HG03439 (cell line): Measurements from ENCODE around the gene ASTN2.

Source experiments
- ATAC-seq: cut with Tn5 transposase; IDR thresholded peaks from one replicate; pipeline ENCODE4 v1.9.1; 2021; ENCODE audit warnings: mild to moderate bottlenecking, moderate library complexity; ENCODE audit not compliant: unreplicated experiment

ASTN2 gene

GRCh38 chr9:117415358-117415914 is 579 bp upstream of the ASTN2 start:
- no peak for ATAC-seq

DNA sequence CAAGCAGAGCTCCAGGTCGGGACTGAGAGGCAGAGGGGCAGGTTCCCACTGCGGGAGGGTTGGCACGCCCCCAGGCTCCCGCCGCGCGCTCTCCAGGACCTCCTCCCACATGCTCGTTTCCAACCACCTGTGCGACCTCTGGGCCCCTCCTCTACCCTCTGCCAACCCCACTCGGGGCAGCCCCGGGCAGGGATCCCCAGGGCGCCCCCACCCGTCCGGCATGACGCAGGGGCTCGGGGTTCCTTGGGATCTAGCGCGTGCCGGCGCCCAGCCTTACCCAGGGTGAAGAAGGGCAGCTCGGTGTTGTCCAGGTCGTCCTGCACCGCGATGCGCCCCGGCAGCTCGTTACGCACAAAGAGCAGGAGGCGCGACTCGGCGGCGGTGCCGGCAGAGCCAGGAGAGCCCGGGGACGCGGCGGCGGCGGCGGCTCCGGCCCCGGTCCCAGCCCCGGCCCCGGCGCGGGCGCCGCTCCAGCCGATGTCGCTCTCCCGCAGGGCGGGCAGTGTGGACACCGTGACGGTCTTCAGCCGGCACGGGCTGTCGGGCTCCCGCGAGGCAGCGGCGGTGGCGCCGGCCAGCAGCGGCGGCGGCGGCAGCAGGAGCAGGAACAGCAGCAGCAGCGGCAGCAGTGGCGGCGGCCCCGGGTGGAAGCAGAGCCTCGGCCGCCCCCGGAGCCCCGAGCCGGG is 494 bp downstream of the ASTN2 start:
- no peak for ATAC-seq

GRCh38 chr9:117413346-117414219 is 1.3 kb downstream of the ASTN2 start:
- no peak for ATAC-seq

DNA sequence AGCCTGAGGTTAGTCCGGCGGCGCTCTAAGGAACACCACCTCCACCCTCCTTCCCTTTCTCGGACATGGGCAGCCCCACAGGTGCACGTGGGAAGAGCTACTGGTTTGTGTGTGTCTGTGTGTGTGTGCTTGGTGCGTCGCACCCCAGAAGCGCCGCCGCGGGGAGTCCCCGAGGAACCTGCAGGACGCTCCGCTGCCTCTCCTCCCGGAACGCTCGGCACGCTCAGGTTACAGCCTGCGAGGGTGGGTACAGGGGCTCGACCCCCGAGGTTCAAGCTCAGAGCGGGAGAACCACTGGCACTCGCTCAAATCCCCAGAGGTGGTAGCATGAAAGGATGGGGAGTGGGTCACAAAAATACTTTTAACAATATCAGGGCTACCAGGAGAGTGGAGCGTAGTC is 2.0 kb downstream of the ASTN2 start:
- ATAC-seq, result no peak

DNA sequence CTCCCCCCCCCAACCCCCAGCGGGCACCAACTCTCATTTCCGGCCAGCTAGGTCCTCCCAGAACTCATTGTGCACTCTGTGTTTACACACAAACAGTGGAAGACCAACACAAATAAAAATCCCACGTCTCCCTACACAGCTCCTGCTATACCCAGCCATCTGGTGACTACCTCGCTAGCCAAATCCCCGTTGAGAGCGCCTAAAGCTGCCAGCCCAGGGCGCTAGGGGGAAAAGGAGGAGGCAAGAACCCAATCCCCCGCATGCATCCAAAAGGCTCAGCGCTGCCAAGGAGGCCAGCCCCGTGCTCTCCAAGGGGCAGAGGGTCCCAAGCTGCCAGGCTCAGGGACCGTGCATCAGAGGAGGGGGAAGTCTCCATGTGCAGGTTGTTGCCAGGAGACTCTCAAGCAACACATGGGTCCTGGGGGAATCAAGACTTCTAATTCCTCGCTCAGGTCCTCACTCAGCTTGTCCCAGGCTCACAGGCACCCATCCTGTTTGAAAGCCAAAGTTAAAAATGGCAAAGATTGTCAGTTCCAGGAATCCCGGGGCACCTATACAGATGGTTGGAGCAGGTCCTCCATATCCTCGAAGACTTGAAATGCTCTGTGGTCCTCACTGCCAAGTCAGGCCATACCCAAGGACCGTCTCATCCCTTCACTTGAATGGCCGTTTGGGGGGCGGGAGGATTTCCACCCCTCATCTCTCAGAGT is 2.7 kb downstream of the ASTN2 start:
- ATAC-seq, result no peak

DNA sequence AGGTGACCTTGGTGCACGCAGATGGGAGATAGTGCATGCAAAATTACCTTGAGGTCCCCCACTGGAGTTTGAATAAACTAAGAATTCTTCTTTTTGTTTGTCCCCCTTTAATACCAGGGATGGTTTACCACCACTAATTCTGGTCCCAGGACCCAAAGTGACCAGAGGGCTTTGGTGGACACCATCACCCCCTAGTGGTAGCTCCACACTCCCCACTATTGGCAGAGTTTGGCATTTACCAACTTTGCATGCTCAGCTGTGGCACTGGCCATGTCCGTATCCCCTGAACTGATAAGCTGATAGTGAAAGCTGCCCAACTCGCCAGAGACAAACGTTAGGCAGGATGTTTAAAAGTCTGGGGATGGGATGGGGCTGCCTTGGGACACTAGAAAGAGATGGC is 3.3 kb downstream of the ASTN2 start:
- no peak for ATAC-seq

- ATAC-seq, result no peak
Measured at GRCh38 chr9:117409321-117409720, 5.5 kb downstream of the ASTN2 start.

GRCh38 chr9:117407436-117408022 is 7.3 kb downstream of the ASTN2 start:
- ATAC-seq, result no peak

DNA sequence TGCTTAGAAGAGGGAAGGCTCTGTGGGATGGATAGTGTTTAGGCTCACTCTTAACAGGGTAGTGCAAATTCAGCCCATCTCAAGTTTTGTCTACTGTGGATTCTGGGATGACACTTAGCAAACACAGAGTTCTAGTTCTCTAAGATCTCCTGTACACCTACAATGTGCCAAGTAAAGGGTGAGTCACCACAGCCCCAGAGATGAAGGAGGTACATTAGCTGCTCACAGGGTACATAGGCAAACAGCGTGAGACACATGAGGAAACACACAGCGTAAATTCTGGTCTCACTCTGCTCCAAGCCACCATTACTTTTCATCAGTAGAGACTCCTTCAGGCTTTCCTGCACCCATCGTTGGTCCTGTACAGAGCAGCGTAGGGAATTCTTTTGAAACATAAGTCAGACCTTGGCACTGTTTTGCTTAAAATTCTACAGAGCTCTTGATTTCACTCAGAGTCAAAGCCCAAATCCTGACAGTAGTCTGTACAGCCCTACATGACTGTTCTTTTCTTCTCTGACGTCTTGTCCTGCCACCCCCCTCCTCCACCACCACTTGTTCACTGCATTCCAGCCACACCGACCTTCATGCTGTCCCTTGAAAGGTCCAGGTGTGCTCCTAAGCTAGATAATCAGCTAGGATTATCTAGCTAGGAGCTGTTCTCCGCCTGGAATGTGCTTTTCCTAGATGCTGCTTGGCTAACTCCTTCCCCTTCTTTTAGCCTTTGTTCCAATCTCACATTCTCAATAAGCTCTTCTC is 8.7 kb downstream of the ASTN2 start:
- ATAC-seq, result no peak

- no peak for ATAC-seq
Measured at GRCh38 chr9:117403848-117404247, 11.0 kb downstream of the ASTN2 start.

DNA sequence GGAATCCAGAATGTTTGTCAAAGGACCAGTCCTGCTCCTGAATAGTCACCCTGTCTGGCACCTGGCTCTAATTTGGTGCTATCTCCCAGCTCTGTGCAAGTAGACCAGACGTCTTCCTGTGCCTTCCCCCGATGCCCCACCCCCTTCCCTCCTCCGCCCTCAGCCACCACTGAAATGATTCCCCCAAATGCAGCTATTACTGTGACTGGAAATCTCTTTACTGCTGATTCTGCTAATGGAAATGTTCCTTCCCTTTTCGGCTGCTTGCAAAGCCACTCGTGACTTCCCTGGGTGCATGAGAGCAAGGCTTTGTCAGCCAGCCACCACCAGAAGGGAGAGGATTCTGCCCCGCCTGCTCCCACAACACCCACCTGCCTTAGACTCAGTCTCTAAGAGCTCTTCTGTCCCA is 11.4 kb downstream of the ASTN2 start:
- ATAC-seq, result no peak

DNA sequence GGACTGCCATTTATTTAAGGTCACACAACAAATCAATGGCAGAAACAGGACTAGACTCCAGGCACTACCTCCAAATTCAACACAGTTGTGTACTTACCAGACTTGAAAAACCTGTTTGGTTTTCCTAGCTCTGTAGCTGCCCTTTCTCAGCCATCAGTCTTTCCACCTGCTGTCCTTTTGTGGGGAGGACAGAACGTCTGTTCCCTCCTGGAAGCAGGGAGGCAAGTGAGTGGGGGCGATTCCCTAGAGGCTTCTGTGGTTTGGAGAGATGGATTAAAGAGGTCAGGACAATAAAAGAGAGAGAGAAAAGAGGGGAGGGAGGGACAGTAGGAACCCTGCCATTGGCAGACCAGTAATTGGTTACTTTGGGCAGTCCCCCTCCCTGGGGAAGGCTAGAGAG is 14.7 kb downstream of the ASTN2 start:
- ATAC-seq, result no peak

DNA sequence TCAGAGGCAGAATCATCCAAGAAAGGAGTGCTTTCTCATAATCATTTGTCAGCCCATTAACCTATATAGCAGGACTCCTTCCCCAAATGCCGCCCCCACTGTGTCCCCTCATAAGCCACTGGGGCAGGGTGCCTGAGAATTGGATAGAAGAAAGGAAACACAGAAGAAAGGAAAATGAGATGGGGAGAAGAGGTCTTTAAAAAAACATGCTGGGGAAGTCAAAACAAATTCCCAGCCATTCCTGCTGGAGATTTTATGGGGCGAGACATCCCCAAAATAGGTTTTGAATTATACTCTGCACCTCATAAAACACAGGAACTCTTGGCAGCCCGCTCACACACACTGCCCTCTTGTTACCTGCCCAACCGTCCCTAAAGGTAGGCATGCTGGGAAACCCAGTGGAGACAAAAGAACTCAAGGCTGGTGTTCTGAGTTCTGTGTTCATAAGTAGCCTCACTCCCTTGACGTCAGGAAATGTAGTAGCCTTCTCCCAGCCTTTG is 19.7 kb downstream of the ASTN2 start:
- no peak for ATAC-seq

GRCh38 chr9:117394655-117395054 is 20.2 kb downstream of the ASTN2 start:
- no peak for ATAC-seq

DNA sequence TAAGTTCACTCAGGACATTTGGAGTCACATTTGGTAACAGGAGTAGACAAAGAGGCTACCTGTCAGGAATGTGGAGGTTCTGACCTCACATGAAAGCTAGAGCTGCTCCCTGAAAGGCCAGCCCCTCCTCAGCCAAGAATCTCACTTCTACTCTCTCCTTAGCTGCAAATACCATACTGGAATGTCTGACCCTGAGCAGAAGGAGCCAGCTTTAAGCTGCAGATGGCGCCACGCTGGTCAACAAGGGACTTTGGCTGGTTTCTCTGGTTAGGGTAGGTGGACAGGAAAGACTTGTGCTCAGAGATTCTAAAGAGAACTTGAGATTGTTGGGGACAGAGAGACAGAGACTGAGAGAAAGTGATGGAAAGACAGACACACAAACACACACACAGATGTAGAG is 21.9 kb downstream of the ASTN2 start:
- no peak for ATAC-seq

DNA sequence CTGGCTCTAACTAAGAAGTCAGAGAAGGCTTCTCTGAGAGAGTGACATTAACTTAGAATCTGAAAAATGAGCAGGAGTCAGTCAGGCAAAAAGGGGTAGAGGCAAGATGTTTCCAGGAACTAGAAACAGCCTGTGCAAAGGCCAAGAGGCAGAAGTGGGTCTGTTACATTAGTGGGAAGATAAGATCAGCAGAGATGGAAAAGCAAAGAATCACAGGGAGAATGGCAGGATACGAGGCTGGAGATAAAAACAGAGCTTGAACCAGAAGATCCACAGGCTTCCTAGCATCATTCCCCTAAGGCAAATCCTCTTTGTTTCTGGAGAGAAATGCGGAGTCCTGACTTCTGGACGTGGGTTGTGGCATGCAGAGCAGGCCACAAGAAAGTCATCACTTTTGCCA is 27.4 kb downstream of the ASTN2 start:
- ATAC-seq, result no peak

GRCh38 chr9:117379341-117379740 is 35.5 kb downstream of the ASTN2 start:
- ATAC-seq, result no peak

- no peak for ATAC-seq
Measured at GRCh38 chr9:117377046-117377445, 37.8 kb downstream of the ASTN2 start.

DNA sequence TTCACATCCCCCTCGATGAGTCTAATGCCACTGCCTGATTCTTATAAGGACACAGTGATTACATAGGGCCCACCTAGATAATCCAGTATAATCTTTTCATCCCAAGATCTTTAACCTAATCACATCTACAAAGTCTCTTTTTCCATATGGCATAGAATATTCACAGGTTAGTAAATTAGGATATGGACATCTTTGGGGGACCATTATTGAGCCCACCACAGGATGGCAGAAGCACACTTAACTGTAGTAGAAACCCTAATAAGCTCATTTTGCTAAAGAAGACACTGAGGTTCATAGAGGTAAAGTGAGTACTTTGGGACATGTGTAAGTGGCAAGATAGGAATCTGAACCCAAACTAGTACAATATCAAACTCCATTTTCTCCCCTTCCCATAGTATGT is 38.9 kb downstream of the ASTN2 start:
- ATAC-seq, result no peak

- ATAC-seq, result no peak
Measured at GRCh38 chr9:117374076-117374725, 40.7 kb downstream of the ASTN2 start.
